Hepatic stellate cell (primary cell): ENCODE data around the gene NEB.

ENCODE experiments used
- DNase-seq: peaks from one replicate; pipeline ENCODE4 v3.0.0; 2011; ENCODE audit warnings: low spot score

The NEB gene, protein sequence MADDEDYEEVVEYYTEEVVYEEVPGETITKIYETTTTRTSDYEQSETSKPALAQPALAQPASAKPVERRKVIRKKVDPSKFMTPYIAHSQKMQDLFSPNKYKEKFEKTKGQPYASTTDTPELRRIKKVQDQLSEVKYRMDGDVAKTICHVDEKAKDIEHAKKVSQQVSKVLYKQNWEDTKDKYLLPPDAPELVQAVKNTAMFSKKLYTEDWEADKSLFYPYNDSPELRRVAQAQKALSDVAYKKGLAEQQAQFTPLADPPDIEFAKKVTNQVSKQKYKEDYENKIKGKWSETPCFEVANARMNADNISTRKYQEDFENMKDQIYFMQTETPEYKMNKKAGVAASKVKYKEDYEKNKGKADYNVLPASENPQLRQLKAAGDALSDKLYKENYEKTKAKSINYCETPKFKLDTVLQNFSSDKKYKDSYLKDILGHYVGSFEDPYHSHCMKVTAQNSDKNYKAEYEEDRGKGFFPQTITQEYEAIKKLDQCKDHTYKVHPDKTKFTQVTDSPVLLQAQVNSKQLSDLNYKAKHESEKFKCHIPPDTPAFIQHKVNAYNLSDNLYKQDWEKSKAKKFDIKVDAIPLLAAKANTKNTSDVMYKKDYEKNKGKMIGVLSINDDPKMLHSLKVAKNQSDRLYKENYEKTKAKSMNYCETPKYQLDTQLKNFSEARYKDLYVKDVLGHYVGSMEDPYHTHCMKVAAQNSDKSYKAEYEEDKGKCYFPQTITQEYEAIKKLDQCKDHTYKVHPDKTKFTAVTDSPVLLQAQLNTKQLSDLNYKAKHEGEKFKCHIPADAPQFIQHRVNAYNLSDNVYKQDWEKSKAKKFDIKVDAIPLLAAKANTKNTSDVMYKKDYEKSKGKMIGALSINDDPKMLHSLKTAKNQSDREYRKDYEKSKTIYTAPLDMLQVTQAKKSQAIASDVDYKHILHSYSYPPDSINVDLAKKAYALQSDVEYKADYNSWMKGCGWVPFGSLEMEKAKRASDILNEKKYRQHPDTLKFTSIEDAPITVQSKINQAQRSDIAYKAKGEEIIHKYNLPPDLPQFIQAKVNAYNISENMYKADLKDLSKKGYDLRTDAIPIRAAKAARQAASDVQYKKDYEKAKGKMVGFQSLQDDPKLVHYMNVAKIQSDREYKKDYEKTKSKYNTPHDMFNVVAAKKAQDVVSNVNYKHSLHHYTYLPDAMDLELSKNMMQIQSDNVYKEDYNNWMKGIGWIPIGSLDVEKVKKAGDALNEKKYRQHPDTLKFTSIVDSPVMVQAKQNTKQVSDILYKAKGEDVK (N-terminal part only)

GRCh38 chr2:151733771-151734672, at the start of gene NEB:
Gene NEB, minus strand, starts transcription at chr2:151734476. Its CDS starts 1,320 bp downstream, at chr2:151733156.
- no peak for DNase-seq

GRCh38 chr2:151783133-151783520, 48.9 kb upstream of the NEB start:
- no peak for DNase-seq

- DNase-seq: no peak
Measured at GRCh38 chr2:151782378-151783132, 48.3 kb upstream of the NEB start.

DNA sequence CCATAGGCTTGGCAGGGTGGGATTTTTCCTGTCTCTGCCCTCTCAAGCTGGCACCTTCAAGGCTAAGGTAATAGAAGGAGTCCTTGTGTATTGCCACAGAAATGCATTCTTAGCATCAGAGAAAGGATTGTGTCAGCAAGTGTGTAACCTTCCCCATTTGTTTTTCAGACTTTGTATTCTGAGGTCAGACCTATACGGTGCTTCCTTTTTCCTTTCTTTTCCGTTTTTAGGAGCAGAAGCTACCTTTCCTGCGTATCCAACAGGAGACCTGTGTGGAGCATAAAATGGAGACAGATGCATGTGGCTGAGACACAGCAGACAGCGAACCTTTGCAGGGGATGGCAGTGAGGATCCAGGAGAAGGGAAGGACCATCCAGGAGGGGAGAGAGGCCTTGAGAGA, 47.4 kb upstream of the NEB start:
- no peak for DNase-seq

GRCh38 chr2:151780938-151781337, 46.7 kb upstream of the NEB start:
- DNase-seq: no peak

GRCh38 chr2:151777935-151778334, 43.7 kb upstream of the NEB start:
- no peak for DNase-seq

GRCh38 chr2:151777487-151777886, 43.2 kb upstream of the NEB start:
- no peak for DNase-seq

- DNase-seq: no peak
Measured at GRCh38 chr2:151776367-151776766, 42.1 kb upstream of the NEB start.

DNA sequence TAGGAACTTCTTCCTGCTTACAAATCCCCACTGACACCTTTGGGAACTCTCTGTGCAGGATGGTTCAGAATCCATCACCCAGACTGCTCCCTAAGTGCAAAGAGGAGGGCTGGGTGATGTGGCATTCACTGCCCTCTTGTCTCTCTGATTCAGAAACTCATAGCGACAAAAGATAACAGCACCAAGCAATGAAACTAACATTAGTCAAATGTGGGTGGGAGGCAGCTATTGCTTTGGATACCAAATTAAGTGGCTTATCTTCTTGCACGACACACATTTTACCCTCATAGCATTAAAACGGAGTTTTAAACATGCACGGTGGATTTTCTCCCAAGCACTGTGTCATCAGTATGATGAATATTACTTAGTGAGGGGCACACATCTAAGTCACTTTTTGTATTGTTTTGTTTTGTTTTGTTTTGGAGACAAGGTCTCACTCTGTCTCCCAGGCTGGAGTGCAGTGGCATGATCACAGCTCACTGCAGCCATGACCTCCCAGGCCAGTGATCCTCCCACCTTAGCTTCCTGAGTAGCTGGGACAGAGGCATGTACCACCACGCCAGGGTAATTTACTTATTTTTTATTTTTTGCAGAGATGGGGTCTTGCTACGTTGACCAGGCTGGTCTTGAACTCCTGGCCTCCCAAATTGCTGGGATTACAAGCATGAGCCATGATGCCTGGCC, 40.9 kb upstream of the NEB start:
- DNase-seq: peak; percentile 21

DNA sequence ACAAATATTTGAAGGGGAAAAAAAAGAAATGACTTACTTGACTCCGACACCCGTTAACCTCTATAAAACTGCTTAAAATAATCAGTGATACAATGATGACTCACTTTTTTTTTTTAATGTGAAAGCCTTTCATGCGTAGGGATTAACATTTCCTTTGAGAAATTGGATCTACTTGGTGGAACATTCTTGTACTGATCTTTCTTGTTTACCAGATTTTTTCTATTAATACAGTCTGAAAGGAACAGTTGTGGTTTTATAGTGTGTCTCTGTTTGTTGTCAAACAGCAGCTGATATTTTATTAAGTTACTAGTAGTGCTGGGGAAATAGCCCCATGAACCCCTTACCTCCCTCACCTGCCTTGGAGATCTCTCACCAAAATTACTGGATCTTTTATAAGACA, 40.2 kb upstream of the NEB start:
- DNase-seq: peak; percentile 14

- DNase-seq: no peak
Measured at GRCh38 chr2:151771599-151772358, 37.5 kb upstream of the NEB start.

GRCh38 chr2:151770995-151771394, 36.7 kb upstream of the NEB start:
- DNase-seq: no peak

GRCh38 chr2:151769606-151770005, 35.3 kb upstream of the NEB start:
- no peak for DNase-seq

DNA sequence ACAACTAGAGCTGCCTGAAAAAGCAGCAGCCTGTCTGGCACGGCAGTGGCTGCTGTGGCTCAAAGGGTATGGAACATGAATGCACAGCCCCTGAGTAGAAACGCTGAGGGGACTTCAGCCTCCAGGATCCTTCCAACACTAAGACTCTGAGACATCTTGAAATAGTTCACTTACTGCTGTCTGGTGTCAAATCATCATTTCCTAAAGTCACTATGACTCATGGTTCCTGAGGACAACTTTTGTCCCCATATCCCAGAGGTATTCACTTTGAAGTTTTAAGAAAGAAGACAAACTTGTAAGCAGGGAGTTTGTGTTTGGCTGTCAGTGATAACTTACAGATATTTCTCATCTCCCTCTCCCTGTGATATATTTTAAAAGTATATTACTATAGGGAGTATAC, 33.3 kb upstream of the NEB start:
- DNase-seq: no peak

DNA sequence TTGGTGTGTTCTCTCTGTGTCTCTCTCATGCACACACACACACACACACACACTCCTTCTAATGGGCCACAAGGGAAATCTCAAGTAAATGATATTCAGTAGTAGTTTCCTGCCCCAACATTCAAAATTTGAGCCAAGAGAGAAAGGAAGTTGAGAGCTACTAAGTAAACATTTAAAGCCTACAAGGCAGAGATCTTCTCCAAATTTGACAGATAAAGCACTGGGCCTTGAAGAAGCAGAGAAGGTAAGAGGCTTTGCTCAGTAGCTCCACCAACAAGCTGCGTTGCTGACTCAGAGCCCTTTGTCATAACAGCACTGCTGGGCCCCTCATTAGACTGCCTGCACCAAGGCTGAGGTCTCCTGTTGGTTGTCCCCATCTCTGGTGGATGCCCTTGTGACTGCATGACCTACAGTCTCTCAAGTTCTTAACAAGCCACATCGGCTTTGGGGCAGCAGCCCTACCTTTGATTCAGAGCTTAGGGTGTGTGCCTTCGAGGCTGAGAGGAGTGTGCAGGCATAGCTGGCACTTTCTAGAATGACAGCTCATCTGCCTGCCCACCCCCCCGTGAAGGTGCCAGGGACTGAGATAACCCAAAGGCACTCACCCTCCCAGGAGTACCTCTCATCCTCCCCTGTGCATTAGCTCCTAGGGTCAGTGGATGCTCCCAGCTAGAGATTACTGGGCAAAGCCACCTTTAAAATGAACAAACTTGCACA, 32.3 kb upstream of the NEB start:
- no peak for DNase-seq

GRCh38 chr2:151765760-151766410, 31.6 kb upstream of the NEB start:
- no peak for DNase-seq

- DNase-seq: no peak
Measured at GRCh38 chr2:151762694-151763093, 28.4 kb upstream of the NEB start.

GRCh38 chr2:151761687-151762086, 27.4 kb upstream of the NEB start:
- DNase-seq: no peak
